HepG2 (cell line): Measurements from ENCODE around the gene HAS3. TPM values are rescaled to one million over a fixed set of nuclear protein-coding genes. Genes with fewer than 3 reads are reported as not detected.

Experiments
- FOXJ3 ChIP-seq: sonication (generic); formaldehyde crosslinking; IDR thresholded peaks from 2 replicates; pipeline ENCODE4 v1.4.0; 2020; ENCODE audit warnings: missing genetic modification reagents, mild to moderate bottlenecking, borderline replicate concordance
- FOXP4 ChIP-seq: sonication (generic); formaldehyde crosslinking; IDR thresholded peaks from 2 replicates; pipeline ENCODE4 v1.4.0; 2020; ENCODE audit warnings: missing genetic modification reagents
- GMEB2 ChIP-seq: IDR thresholded peaks from 2 replicates; pipeline ENCODE4 v1.6.1; 2016; ENCODE audit warnings: missing biosample characterization, missing genetic modification reagents, low read depth
- HMGA1 ChIP-seq: sonication (generic); formaldehyde crosslinking; conservative IDR thresholded peaks from 2 replicates; pipeline ENCODE4 v1.4.0; 2020; ENCODE audit warnings: missing genetic modification reagents
- KDM5B ChIP-seq: sonication (generic); formaldehyde crosslinking; IDR thresholded peaks from 2 replicates; pipeline ENCODE4 v1.4.0; 2020; ENCODE audit warnings: missing genetic modification reagents, mild to moderate bottlenecking, borderline replicate concordance
- KLF6 ChIP-seq: IDR thresholded peaks from 2 replicates; pipeline ENCODE4 v1.8.0; 2016; ENCODE audit warnings: missing biosample characterization, missing genetic modification reagents
- NCOA5 ChIP-seq: sonication (generic); formaldehyde crosslinking; IDR thresholded peaks from 2 replicates; pipeline ENCODE4 v1.4.0; 2020; ENCODE audit warnings: missing genetic modification reagents
- NRL ChIP-seq: sonication (generic); formaldehyde crosslinking; IDR thresholded peaks from 2 replicates; pipeline ENCODE4 v1.5.0; 2020; ENCODE audit warnings: missing genetic modification reagents, mild to moderate bottlenecking, moderate library complexity, borderline replicate concordance
- PAX8 ChIP-seq: sonication (generic); formaldehyde crosslinking; IDR thresholded peaks from 2 replicates; pipeline ENCODE4 v1.8.0; 2022; ENCODE audit warnings: mild to moderate bottlenecking, missing genetic modification reagents, borderline replicate concordance
- PREB ChIP-seq: sonication (generic); formaldehyde crosslinking; IDR thresholded peaks from 2 replicates; pipeline ENCODE4 v1.4.0; 2020; ENCODE audit warnings: missing genetic modification reagents
- RFX5 ChIP-seq: IDR thresholded peaks from 2 replicates; pipeline ENCODE4 v1.6.1; 2011; ENCODE audit warnings: low read depth, low read length, improper control_type of control experiment
- RXRB ChIP-seq: IDR thresholded peaks from 2 replicates; pipeline ENCODE4 v1.6.1; 2016; ENCODE audit warnings: borderline replicate concordance, missing genetic modification reagents, missing compliant biosample characterization
- SAP130 ChIP-seq: IDR thresholded peaks from 2 replicates; pipeline ENCODE4 v1.6.1; 2016; ENCODE audit warnings: low read depth
- SIX4 ChIP-seq: sonication (generic); formaldehyde crosslinking; IDR thresholded peaks from 2 replicates; pipeline ENCODE4 v1.4.0; 2020; ENCODE audit warnings: missing genetic modification reagents
- SMAD3 ChIP-seq: sonication (generic); formaldehyde crosslinking; IDR thresholded peaks from 2 replicates; pipeline ENCODE4 v1.4.0; 2020; ENCODE audit warnings: missing genetic modification reagents
- SMARCE1 ChIP-seq: fragments of 450-650 bp; IDR thresholded peaks from 2 replicates; pipeline ENCODE4 v1.6.1; 2017; ENCODE audit warnings: borderline replicate concordance
- SRF ChIP-seq: IDR thresholded peaks from 2 replicates; pipeline ENCODE4 v1.6.1; 2011; ENCODE audit warnings: mild to moderate bottlenecking, low read depth, low read length, moderate library complexity
- ZBTB21 ChIP-seq: sonication (generic); formaldehyde crosslinking; IDR thresholded peaks from 2 replicates; pipeline ENCODE4 v1.4.0; 2020; ENCODE audit warnings: missing genetic modification reagents
- ZC3H13 ChIP-seq: sonication (generic); formaldehyde crosslinking; IDR thresholded peaks from 2 replicates; pipeline ENCODE4 v1.8.1; 2023; ENCODE audit warnings: mild to moderate bottlenecking, missing genetic modification reagents, moderate library complexity
- ZFP36L2 ChIP-seq: sonication (generic); formaldehyde crosslinking; IDR thresholded peaks from 2 replicates; pipeline ENCODE4 v1.4.0; 2020; ENCODE audit warnings: missing genetic modification reagents
- ZMYM4 ChIP-seq: sonication (generic); formaldehyde crosslinking; IDR thresholded peaks from 2 replicates; pipeline ENCODE4 v1.8.1; 2023; ENCODE audit warnings: mild to moderate bottlenecking, missing genetic modification reagents
- ZNF121 ChIP-seq: sonication (generic); formaldehyde crosslinking; IDR thresholded peaks from 2 replicates; pipeline ENCODE4 v1.5.0; 2020; ENCODE audit warnings: mild to moderate bottlenecking, missing genetic modification reagents
- ZNF136 ChIP-seq: sonication (generic); formaldehyde crosslinking; IDR thresholded peaks from 2 replicates; pipeline ENCODE4 v1.8.1; 2022; ENCODE audit warnings: low read depth, mild to moderate bottlenecking, moderate library complexity, missing genetic modification reagents
- ZNF235 ChIP-seq: sonication (generic); formaldehyde crosslinking; IDR thresholded peaks from 2 replicates; pipeline ENCODE4 v1.8.1; 2023; ENCODE audit warnings: mild to moderate bottlenecking, missing genetic modification reagents, borderline replicate concordance
- ZNF30 ChIP-seq: sonication (generic); formaldehyde crosslinking; IDR thresholded peaks from 2 replicates; pipeline ENCODE4 v1.5.0; 2020; ENCODE audit warnings: mild to moderate bottlenecking, missing genetic modification reagents
- ZNF34 ChIP-seq: sonication (generic); formaldehyde crosslinking; IDR thresholded peaks from 2 replicates; pipeline ENCODE4 v1.4.0; 2020; ENCODE audit warnings: mild to moderate bottlenecking, missing genetic modification reagents, borderline replicate concordance
- polyA plus RNA-seq, 8 experiments: library from polyadenylated mRNA; depleted of rRNA in 3 of 8; stranded (reverse) in 7 of 8; unstranded in 1 of 8; fragments of >200 nt; fragmentation: Illumina TruSeq in 4 of 8; extraction: Trizol in 4 of 8; gene quantifications; 2 replicates each; pipeline versions ENCODE4 v1.2.1 to v1.2.3, GENCODE V29; 2011 to 2016; ENCODE audit warnings: low read depth in 4 of 8, missing spikeins in 1 of 8, mixed read lengths in 1 of 8; ENCODE audit not compliant: insufficient read depth in 1 of 8
- total RNA-seq, 5 experiments: library from RNA; depleted of rRNA; stranded (reverse); fragments of >200 nt; fragmentation: Illumina TruSeq; extraction: Trizol; gene quantifications; 2 replicates each; pipeline ENCODE4 v1.2.3, GENCODE V29; 2016; ENCODE audit warnings: low read depth in 1 of 5
- TF ChIP-seq, protein P1 (sequence below): sonication (generic); formaldehyde crosslinking; IDR thresholded peaks from 2 replicates; pipeline ENCODE4 v1.8.0; 2022; ENCODE audit warnings: missing genetic modification reagents, low read depth, mild to moderate bottlenecking, borderline replicate concordance

HAS3 gene
- total and polyA plus RNA-seq, 2 of the 13 experiments (the other 11 are each of a cell fraction or from before 2014, with no cell fraction given): 0.04 to 0.30 TPM

- TF ChIP-seq ZNF136 (CRISPR knock-in tag) (0 out of 2 replicates have a peak, but pooled peaks have one; percentile 65), FOXP4 (CRISPR knock-in tag) (0 out of 2 replicates have a peak, but pooled peaks have one; percentile 24), ZMYM4 (CRISPR knock-in tag) (no peak), ZNF121 (CRISPR knock-in tag) (no peak), ZNF235 (CRISPR knock-in tag) (0 out of 2 replicates have a peak, but pooled peaks have one; percentile 8), ZNF30 (CRISPR knock-in tag) (no peak), NRL (peak; percentile 69; the same call in 1 of the 2 replicates), PAX8 (CRISPR knock-in tag) (no peak), ZC3H13 (CRISPR knock-in tag) (no peak; the same call in 1 of the 2 replicates), KLF6 (CRISPR knock-in tag) (no peak), SAP130 (CRISPR knock-in tag) (peak; percentile 68), PREB (CRISPR knock-in tag) (no peak), FOXJ3 (CRISPR knock-in tag) (no peak), SMARCE1 (no peak), NCOA5 (CRISPR knock-in tag) (no peak), SIX4 (no peak), ZBTB21 (CRISPR knock-in tag) (no peak), SMAD3 (CRISPR knock-in tag) (no peak), ZNF34 (CRISPR knock-in tag) (no peak), KDM5B (CRISPR knock-in tag) (peak; percentile 61; the same call in 1 of the 2 replicates), HMGA1 (CRISPR knock-in tag) (no peak), RXRB (CRISPR knock-in tag) (peak; percentile 15; the same call in 1 of the 2 replicates), GMEB2 (CRISPR knock-in tag) (no peak), RFX5 (no peak), SRF (no peak), ZFP36L2 (CRISPR knock-in tag) (no peak)
- TF ChIP-seq, protein P1, sequence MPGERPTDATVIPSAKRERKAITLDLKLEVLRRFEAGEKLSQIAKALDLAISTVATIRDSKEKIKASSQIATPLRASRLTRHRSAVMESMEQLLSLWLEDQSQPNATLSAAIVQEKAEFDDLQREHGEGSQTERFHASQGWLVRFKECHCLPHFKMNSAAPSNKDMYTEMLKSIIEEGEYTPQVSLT: no peak
These were observed 16.2 kb upstream of the HAS3 start (continued) for GRCh38 chr16:69089091-69089910.
